CD4-positive, alpha-beta T cell treated with Interferon alpha-2 for 1 hour (primary cell): Measurements from ENCODE around the gene MKNK1.

Experiments
- DNase-seq, 2 donors: peaks; one replicate each; pipeline ENCODE4 v3.0.0-alpha.2; 2020 to 2022

Gene MKNK1

GRCh38 chr1:46618754-46619415 lies 14.8 kb upstream of the MKNK1 start:
- no peak for DNase-seq

- DNase-seq = no peak
These were observed 13.8 kb upstream of the MKNK1 start for GRCh38 chr1:46617833-46618232.

GRCh38 chr1:46617108-46617800 lies 13.2 kb upstream of the MKNK1 start:
- DNase-seq = no peak

GRCh38 chr1:46616277-46617107 lies 12.4 kb upstream of the MKNK1 start, which contains the start of gene MOB3C:
TSS of gene MOB3C (minus strand) at chr1:46616811. CDS start at chr1:46613321, 3,490 bp downstream.
- DNase-seq = peak; percentile 59 to 74

- DNase-seq = no peak
These were observed 11.7 kb upstream of the MKNK1 start for GRCh38 chr1:46615735-46616134.

GRCh38 chr1:46615088-46615487 lies 11.0 kb upstream of the MKNK1 start:
- DNase-seq = no peak

GRCh38 chr1:46614604-46614984 lies 10.5 kb upstream of the MKNK1 start:
- DNase-seq = no peak

GRCh38 chr1:46613661-46614603 lies 9.9 kb upstream of the MKNK1 start:
- peak; percentile 48 to 59 for DNase-seq

GRCh38 chr1:46612937-46613660 lies 9.0 kb upstream of the MKNK1 start:
- DNase-seq = no peak

GRCh38 chr1:46611691-46612221 lies 7.7 kb upstream of the MKNK1 start:
- DNase-seq = no peak

GRCh38 chr1:46607345-46608130 lies 3.5 kb upstream of the MKNK1 start:
- no peak for DNase-seq

- DNase-seq = no peak
These were observed 2.3 kb upstream of the MKNK1 start for GRCh38 chr1:46606255-46606965.

GRCh38 chr1:46605232-46605631 lies 1.2 kb upstream of the MKNK1 start:
- DNase-seq = peak in 1 of 2 donors; percentile 44

- no peak for DNase-seq
These were observed 599 bp downstream of the MKNK1 start for GRCh38 chr1:46603481-46603857.

GRCh38 chr1:46601257-46602007 lies 2.6 kb downstream of the MKNK1 start:
- DNase-seq = no peak

GRCh38 chr1:46599059-46599970 lies 4.8 kb downstream of the MKNK1 start:
- no peak for DNase-seq

- no peak for DNase-seq
These were observed 7.2 kb downstream of the MKNK1 start for GRCh38 chr1:46596846-46597245.

GRCh38 chr1:46596036-46596435 lies 8.0 kb downstream of the MKNK1 start:
- no peak for DNase-seq
